ENCODE data around the gene OCRL. TPM values are rescaled to one million over a fixed set of nuclear protein-coding genes. Genes with fewer than 3 reads are reported as not detected.

The OCRL gene
- total RNA-seq: 10 to 100 TPM; 13.2 to 18.0 (median 15.9) TPM

DNA sequence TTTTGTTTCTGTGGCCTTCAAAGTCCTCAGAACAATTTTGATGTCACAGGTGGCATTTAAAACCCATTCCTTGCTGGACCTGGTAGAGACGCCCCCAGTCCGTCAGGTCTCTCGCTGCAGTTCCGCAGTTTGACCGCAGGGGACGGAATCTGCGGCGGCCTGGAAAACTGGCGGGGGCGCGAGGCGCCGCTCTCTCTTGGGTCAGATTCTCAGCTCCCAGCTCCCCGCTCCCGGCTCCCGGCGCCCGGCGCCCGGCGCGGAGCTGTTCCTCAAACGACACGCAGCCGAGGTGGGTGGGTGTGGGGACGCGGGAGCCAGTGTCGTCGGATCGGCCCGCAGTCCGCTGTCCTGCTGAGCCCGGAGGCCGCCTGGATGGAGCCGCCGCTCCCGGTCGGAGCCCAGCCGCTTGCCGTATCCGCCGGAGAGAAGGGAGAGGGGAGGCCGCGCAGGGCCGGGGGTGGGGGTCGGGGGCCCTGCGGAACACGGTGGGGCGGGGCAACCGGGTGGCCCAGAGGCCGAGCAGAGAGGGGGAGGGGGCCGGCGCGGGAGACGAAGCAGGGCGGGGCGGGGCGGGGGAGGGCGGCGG, at the start of gene OCRL:
OCRL (plus strand) TSS at position 192 of the 586 bp plus-strand sequence; CDS start at position 373, 181 bp downstream.
- 0 to 22% methylated on average over 4 to 51 of the region's 60 CpGs for WGBS, 2 donors
- DNase-seq (ENCODE audit: low spot score in 2 of 2): peak; percentile 20 to 92
- intact Hi-C loops (cut with DNase I; ENCODE audit: low total_unique reads): no loop called here

GRCh38 chrX:129490330-129490729, 49.7 kb upstream of the OCRL start:
- DNase-seq (ENCODE audit: low spot score in 2 of 2): no peak
- no peak overlapping the region for H3K4me3 ChIP-seq (ENCODE audit: low read depth, poor library complexity, severe bottlenecking)
- TF ChIP-seq POLR2A (IDR thresholded peaks at IDR 0.05): no peak
- TF ChIP-seq, protein P1, sequence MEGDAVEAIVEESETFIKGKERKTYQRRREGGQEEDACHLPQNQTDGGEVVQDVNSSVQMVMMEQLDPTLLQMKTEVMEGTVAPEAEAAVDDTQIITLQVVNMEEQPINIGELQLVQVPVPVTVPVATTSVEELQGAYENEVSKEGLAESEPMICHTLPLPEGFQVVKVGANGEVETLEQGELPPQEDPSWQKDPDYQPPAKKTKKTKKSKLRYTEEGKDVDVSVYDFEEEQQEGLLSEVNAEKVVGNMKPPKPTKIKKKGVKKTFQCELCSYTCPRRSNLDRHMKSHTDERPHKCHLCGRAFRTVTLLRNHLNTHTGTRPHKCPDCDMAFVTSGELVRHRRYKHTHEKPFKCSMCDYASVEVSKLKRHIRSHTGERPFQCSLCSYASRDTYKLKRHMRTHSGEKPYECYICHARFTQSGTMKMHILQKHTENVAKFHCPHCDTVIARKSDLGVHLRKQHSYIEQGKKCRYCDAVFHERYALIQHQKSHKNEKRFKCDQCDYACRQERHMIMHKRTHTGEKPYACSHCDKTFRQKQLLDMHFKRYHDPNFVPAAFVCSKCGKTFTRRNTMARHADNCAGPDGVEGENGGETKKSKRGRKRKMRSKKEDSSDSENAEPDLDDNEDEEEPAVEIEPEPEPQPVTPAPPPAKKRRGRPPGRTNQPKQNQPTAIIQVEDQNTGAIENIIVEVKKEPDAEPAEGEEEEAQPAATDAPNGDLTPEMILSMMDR (IDR thresholded peaks at IDR 0.05): no peak
- intact Hi-C loops (cut with DNase I; ENCODE audit: low total_unique reads): no loop called here
- WGBS, 2 donors: 76 to 95% methylated on average over 2 of the region's 2 CpGs

More for the DNA sequence above, at the start of gene OCRL:
- TF ChIP-seq POLR2A (IDR thresholded peaks at IDR 0.05): no peak
- TF ChIP-seq, protein P1 (IDR thresholded peaks at IDR 0.05): no peak
- H3K4me3 ChIP-seq (ENCODE audit: low read depth, poor library complexity, severe bottlenecking): peak within 1 kb of the TSS; percentile 47

DNA sequence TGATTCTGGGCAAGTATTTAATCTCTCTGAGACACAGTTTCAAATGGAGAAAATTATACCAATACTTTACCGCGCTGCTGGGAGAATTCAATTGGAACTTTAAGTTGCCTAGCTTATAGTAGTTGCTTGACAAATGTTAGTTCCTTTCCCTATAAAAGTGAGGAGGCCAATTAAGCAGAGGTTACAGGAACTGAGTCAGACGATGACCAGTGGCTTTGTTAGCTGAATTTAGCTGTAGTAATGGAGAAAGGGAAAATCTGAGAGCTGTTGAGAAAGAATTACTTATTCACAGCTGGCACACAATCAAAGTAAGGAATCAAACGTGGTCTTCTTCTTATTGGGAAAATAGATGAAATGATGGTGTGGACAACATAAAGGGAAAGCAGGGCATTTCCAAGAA, 46.4 kb upstream of the OCRL start:
- TF ChIP-seq, protein P1 (IDR thresholded peaks at IDR 0.05): no peak
- TF ChIP-seq POLR2A (IDR thresholded peaks at IDR 0.05): no peak
- intact Hi-C loops (cut with DNase I; ENCODE audit: low total_unique reads): no loop called here
- H3K4me3 ChIP-seq (ENCODE audit: low read depth, poor library complexity, severe bottlenecking): no peak overlapping the region
- WGBS, 2 donors: 57 to 71% methylated on average over 4 of the region's 4 CpGs
- no peak for DNase-seq (ENCODE audit: low spot score in 2 of 2)

GRCh38 chrX:129494887-129495286, 45.2 kb upstream of the OCRL start:
- intact Hi-C loops (cut with DNase I; ENCODE audit: low total_unique reads): no loop called here
- DNase-seq (ENCODE audit: low spot score in 2 of 2): no peak
- WGBS, 2 donors: 71 to 77% methylated on average over 2 of the region's 2 CpGs
- TF ChIP-seq POLR2A (IDR thresholded peaks at IDR 0.05): no peak
- TF ChIP-seq, protein P1 (IDR thresholded peaks at IDR 0.05): no peak
- H3K4me3 ChIP-seq (ENCODE audit: low read depth, poor library complexity, severe bottlenecking): no peak overlapping the region

GRCh38 chrX:129495900-129496299, 44.2 kb upstream of the OCRL start:
- intact Hi-C loops (cut with DNase I; ENCODE audit: low total_unique reads): no loop called here
- H3K4me3 ChIP-seq (ENCODE audit: low read depth, poor library complexity, severe bottlenecking): no peak overlapping the region
- no peak for TF ChIP-seq POLR2A (IDR thresholded peaks at IDR 0.05)
- TF ChIP-seq, protein P1 (IDR thresholded peaks at IDR 0.05): no peak
- no peak for DNase-seq (ENCODE audit: low spot score in 2 of 2)
- 80 to 93% methylated on average over 5 of the region's 5 CpGs for WGBS, 2 donors

DNA sequence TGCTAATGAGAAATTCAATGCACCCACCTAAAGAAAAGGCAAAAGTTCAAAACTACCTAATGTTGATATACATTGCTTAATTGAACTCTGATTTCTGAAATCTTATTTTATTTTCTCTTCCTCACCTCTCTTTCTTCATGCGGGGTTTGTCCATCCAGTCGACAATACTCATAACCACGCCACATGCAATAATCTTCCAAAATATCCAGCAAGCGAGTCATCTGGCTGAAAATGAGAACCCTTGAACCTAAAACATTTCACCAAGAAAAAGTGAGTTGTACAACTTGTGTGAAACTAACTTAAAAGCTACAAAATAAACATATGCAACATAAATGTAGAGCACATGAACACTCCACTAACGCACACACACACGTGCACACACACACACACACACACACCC, 43.4 kb upstream of the OCRL start:
- no peak for DNase-seq (ENCODE audit: low spot score in 2 of 2)
- 78 to 95% methylated on average over 6 of the region's 6 CpGs for WGBS, 2 donors
- no peak for TF ChIP-seq POLR2A (IDR thresholded peaks at IDR 0.05)
- TF ChIP-seq, protein P1 (IDR thresholded peaks at IDR 0.05): no peak
- H3K4me3 ChIP-seq (ENCODE audit: low read depth, poor library complexity, severe bottlenecking): no peak overlapping the region
- intact Hi-C loops (cut with DNase I; ENCODE audit: low total_unique reads): no loop called here

Data from lower leg skin (tissue), 4 donors.